Endothelial cell of umbilical vein (primary cell): ENCODE data around the gene HTR1A. TPM values are rescaled to one million over a fixed set of nuclear protein-coding genes. Genes with fewer than 3 reads are reported as not detected.

Experiments used
- BruUV-seq: library from RNA; stranded (reverse); fragments of 400-500 nt; replicated peaks from 2 replicates; lab custom pipeline; 2021; lab: Mats Ljungman, UMichigan
- CTCF ChIA-PET: fragments of 300-600, 350-600 bp; sonication (Branson Sonifier 250); formaldehyde crosslinking; loops from one replicate; lab custom pipeline; 2021; ENCODE audit warnings: antibody characterized with exemption, inconsistent platforms; lab: Charles Lee
- POLR2A ChIA-PET: fragments of 300-600, 350-600 bp; sonication (Branson Sonifier 250); formaldehyde crosslinking; loops from one replicate; lab custom pipeline; 2021; ENCODE audit warnings: antibody characterized with exemption, inconsistent platforms; lab: Charles Lee
- DNase-seq: peaks from one replicate; pipeline ENCODE4 v3.0.0-alpha.2; 2011; ENCODE audit warnings: low read depth, low spot score
- FAIRE-seq: peaks from 2 replicates; lab custom pipeline; 2011; peaks lifted over from hg19 to GRCh38; lab: Jason Lieb, UNC
- H2AFZ ChIP-seq: 2 replicates; pipeline ENCODE4 v1.6.0; 2012; ENCODE audit warnings: low read depth, low read length, control low read depth, inconsistent platforms
- H3K27ac ChIP-seq: 2 replicates; pipeline ENCODE4 v1.5.1; 2011; ENCODE audit warnings: low read depth, mild to moderate bottlenecking, control low read depth, low read length, moderate library complexity; ENCODE audit not compliant: insufficient read depth
- H3K27me3 ChIP-seq, 2 experiments: 2 replicates each; pipeline versions ENCODE4 v1.6.0 to v1.6.1; 2011; ENCODE audit warnings: low read length in 2 of 2, mixed read lengths in 1 of 2; ENCODE audit not compliant: control insufficient read depth in 2 of 2, insufficient read depth in 2 of 2
- H3K36me3 ChIP-seq, 2 experiments: 2 replicates in 1 of 2; 3 replicates in 1 of 2; pipeline ENCODE4 v1.5.1; 2011; ENCODE audit warnings: low read length in 2 of 2, mild to moderate bottlenecking in 1 of 2, moderate library complexity in 1 of 2; ENCODE audit not compliant: control insufficient read depth in 2 of 2, insufficient read depth in 2 of 2; ENCODE audit errors: extremely low read depth in 1 of 2
- H3K4me1 ChIP-seq: 3 replicates; pipeline ENCODE4 v1.5.1; 2011; ENCODE audit warnings: mild to moderate bottlenecking, low read length; ENCODE audit not compliant: control insufficient read depth, insufficient read depth; ENCODE audit errors: extremely low read depth
- H3K4me2 ChIP-seq: 2 replicates; pipeline ENCODE4 v1.6.1; 2011; ENCODE audit warnings: low read length, control low read depth, mixed read lengths; ENCODE audit not compliant: insufficient read depth
- H3K4me3 ChIP-seq, 3 experiments: fragments of 200-600 bp in 1 of 3; sonication (generic), shearing (Covaris generic) in 1 of 3; replicated peaks in 1 of 3; 2 replicates each; pipeline ENCODE4 v1.5.1; 2011 to 2016; ENCODE audit warnings: control low read depth in 3 of 3, low read length in 3 of 3, mild to moderate bottlenecking in 2 of 3, inconsistent platforms in 1 of 3, low read depth in 1 of 3, moderate library complexity in 1 of 3; ENCODE audit not compliant: insufficient read depth in 1 of 3
- H3K79me2 ChIP-seq: 2 replicates; pipeline ENCODE4 v1.6.0; 2012; ENCODE audit warnings: low read length, inconsistent platforms; ENCODE audit not compliant: control insufficient read depth, insufficient read depth
- H3K9ac ChIP-seq: replicated peaks from 2 replicates; pipeline ENCODE3; 2011; ENCODE audit warnings: low read length, control low read depth; ENCODE audit not compliant: insufficient read depth; ENCODE audit errors: extremely low read depth
- H3K9me1 ChIP-seq: replicated peaks from 3 replicates; pipeline ENCODE4 v1.6.0; 2011; ENCODE audit warnings: mild to moderate bottlenecking, low read length; ENCODE audit not compliant: control insufficient read depth, insufficient read depth; ENCODE audit errors: extremely low read depth
- H3K9me3 ChIP-seq: replicated peaks from 2 replicates; pipeline ENCODE4 v1.5.1; 2012; ENCODE audit warnings: low read length, inconsistent platforms; ENCODE audit not compliant: control insufficient read depth, insufficient read depth
- H4K20me1 ChIP-seq: replicated peaks from 2 replicates; pipeline ENCODE3; 2011; ENCODE audit warnings: mild to moderate bottlenecking, low read length; ENCODE audit not compliant: control insufficient read depth, insufficient read depth; ENCODE audit errors: extremely low read depth
- CTCF ChIP-seq, 2 donors: IDR thresholded peaks; 1 replicate in 1 of 2; 2 replicates in 1 of 2; pipeline ENCODE4 v1.5.1; 2011; ENCODE audit warnings: low read length in 2 of 2, mild to moderate bottlenecking in 2 of 2, moderate library complexity in 2 of 2, control low read depth in 1 of 2, inconsistent platforms in 1 of 2, low read depth in 1 of 2; ENCODE audit not compliant: insufficient read depth in 1 of 2; ENCODE audit errors: extremely low read depth in 1 of 2
- EZH2 ChIP-seq: IDR thresholded peaks from 2 replicates; pipeline ENCODE4 v1.6.1; 2012; ENCODE audit warnings: borderline replicate concordance, low read depth, mild to moderate bottlenecking, moderate library complexity, low read length, inconsistent platforms; ENCODE audit not compliant: severe bottlenecking
- FOS ChIP-seq: IDR thresholded peaks from 2 replicates; pipeline ENCODE4 v1.6.1; 2011; ENCODE audit warnings: mild to moderate bottlenecking, low read length, moderate library complexity, borderline replicate concordance; ENCODE audit not compliant: insufficient read depth
- GATA2 ChIP-seq: IDR thresholded peaks from 2 replicates; pipeline ENCODE4 v1.7.0; 2011; ENCODE audit warnings: low read depth, mild to moderate bottlenecking, moderate library complexity, mixed read lengths, low read length; ENCODE audit not compliant: insufficient read length, insufficient read depth
- JUN ChIP-seq: IDR thresholded peaks from 2 replicates; pipeline ENCODE4 v1.6.1; 2011; ENCODE audit warnings: borderline replicate concordance, low read depth; ENCODE audit not compliant: insufficient read length, insufficient read depth
- MAX ChIP-seq: IDR thresholded peaks from 2 replicates; pipeline ENCODE4 v1.6.1; 2011; ENCODE audit not compliant: insufficient read depth, insufficient read length
- MYC ChIP-seq: IDR thresholded peaks from one replicate; pipeline ENCODE4 v1.6.1; 2011; ENCODE audit warnings: mild to moderate bottlenecking, low read depth, low read length
- POLR2A ChIP-seq: IDR thresholded peaks from 2 replicates; pipeline ENCODE4 v1.6.1; 2012; ENCODE audit warnings: low read depth, mild to moderate bottlenecking, control low read depth, low read length
- POLR2AphosphoS5 ChIP-seq: IDR thresholded peaks from 2 replicates; pipeline ENCODE4 v1.6.1; 2012; ENCODE audit warnings: low read depth, mild to moderate bottlenecking, control low read depth, low read length, moderate library complexity; ENCODE audit not compliant: insufficient read depth
- dilution Hi-C: fragments of 300-500 bp; cut with MboI; formaldehyde crosslinking; loops from one replicate; pipeline ENCODE4 v1.15.0; 2019; ENCODE audit warnings: low sequenced_read_pairs; ENCODE audit not compliant: extremely low pct_ligation_motif_present
- intact Hi-C: fragments of 100-400 bp; cut with micrococcal nuclease; formaldehyde crosslinking; loops from one replicate; pipeline ENCODE4 v1.10.0; 2022
- polyA plus RNA-seq, 4 experiments: library from polyadenylated mRNA; depleted of rRNA in 3 of 4; stranded (reverse) in 3 of 4; unstranded in 1 of 4; fragments of >200 nt; gene quantifications; 2 replicates each; pipeline versions ENCODE4 v1.2.1 to v1.2.3, GENCODE V29; 2011 to 2012; ENCODE audit warnings: missing spikeins in 1 of 4
- total RNA-seq: library from RNA; stranded (reverse); gene quantifications from 2 replicates; pipeline ENCODE4 v1.2.3, GENCODE V29; 2021

Gene HTR1A
- total and polyA plus RNA-seq, 2 donors (not counting 3 experiments of a cell fraction or from before 2014, with no cell fraction given) = not detected

GRCh38 chr5:63960646-63961045 is 1.6 kb downstream of the HTR1A start:
- Histone ChIP-seq H2AFZ (no peak overlapping the region), H4K20me1 (no peaks in the 10 kb centered on the region), H3K9ac (no peak overlapping the region), H3K9me3 (no peaks in the 10 kb centered on the region), H3K27ac (no peak overlapping the region), H3K27me3 (peaks cover 5 to 25% of the 10 kb centered on the region in 2 experiments), H3K4me2 (no peak overlapping the region), H3K9me1 (no peaks in the 10 kb centered on the region), H3K79me2 (no peaks in the 10 kb centered on the region), H3K4me1 (no peaks in the 10 kb centered on the region), H3K36me3 (no peaks in the 10 kb centered on the region), H3K4me3 (no peak overlapping the region)
- DNase-seq = no peak
- no peak for FAIRE-seq
- dilution Hi-C loops = no loop called here
- BruUV-seq = no TSS peak
- no peak for TF ChIP-seq POLR2A
- TF ChIP-seq POLR2AphosphoS5 = no peak
- TF ChIP-seq MAX = no peak
- no peak for TF ChIP-seq MYC
- no peak for TF ChIP-seq JUN
- TF ChIP-seq FOS = no peak
- TF ChIP-seq GATA2 = no peak
- no peak for TF ChIP-seq EZH2
- no peak for TF ChIP-seq CTCF (IDR thresholded peaks at IDR 0.05; ENCODE audit: extremely low read depth in 1 of 2, insufficient read depth in 1 of 2, low read depth in 1 of 2, low read length in 2 of 2)
- ChIA-PET POLR2A (no interaction called here), CTCF (no interaction called here)
- intact Hi-C loops = loop anchor here (5.0 to 10.0 kb wide), 2 partner anchors 247 to 1516 kb away; no protein-coding TSS in a partner anchor
